ENCODE data around the gene POLR3H.

POLR3H gene

DNA sequence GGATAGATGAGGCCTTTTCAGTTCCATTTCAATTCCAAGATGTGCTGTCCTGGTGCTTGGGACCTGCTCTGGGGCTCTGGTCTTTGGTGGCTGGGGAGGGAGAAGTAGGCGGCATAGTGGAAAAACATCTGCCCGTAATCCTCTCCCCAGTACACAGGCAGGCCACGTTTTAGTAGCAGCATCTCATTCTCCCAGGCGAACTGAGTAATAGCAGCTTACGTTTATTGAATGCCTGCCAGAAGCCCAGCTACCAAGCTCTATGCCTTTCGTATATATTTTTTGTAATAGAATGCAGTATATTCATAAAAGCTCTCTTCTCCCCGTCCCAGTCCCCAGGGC lies 63.9 kb downstream of the POLR3H start:
- DNase-seq, result no peak

DNA sequence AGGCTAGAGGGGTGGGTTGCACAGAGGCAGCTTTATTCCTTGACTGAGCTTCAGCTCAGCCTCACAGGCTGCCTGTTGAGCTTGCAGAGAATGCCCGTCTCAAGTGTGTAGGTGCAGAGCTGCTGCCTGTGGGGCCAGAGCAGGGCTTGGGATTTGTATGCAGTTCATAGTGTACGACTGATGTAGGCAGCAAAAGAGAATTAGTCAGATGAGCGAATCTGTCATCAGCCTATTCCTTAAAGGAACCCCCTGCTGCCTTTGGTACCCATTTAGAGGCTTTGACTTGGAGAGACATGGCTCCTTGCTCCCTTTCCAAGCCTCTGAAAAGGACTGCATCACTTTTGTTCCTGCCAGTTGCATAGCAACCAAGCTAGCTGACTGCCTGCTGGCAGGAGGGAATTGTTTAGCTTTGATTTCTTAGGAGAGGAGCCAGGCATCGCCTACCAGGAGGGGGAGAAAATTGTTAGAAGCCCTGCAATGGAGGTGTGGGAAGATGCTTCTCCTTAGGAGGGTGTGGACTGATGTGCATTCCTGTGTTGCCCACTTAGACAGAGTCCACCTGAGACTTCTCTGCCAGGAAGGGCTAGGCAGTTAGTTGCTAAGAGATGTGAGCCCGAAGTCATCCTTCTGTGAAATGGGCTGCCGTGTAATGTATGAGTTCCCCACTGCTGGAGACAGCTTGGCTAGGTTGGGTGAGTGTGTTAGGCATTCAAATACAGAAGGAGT lies 64.4 kb downstream of the POLR3H start:
- DNase-seq, result no peak

DNA sequence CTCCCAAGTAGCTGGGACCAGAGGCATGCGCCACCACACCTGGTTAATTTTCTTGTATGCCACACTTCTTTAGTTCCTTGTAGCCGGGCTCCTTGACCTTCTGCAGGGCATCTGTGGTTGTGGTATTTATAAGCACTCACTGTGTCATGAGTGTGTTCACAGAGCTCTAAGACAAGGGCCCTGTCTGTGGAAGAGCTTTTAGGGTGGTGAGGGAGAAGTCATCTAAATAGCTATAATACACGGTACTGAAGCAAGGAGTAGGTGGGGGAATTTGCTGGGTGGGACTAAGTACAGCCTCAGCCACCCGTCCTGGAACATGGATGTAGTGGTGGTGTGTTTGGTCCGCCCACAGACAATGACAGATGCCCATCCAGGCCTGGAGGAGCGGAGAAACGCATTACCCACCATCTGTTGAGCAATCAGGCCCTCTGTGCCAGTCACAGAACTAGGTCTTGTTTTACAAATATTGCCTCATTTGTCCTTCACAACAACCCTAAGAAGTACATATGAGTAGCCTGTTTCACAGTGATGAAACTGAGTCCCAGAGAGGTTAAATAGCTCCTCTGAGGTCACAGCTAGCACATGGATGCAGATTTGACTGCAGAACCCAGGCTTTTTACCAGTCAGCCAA lies 65.3 kb downstream of the POLR3H start:
- no peak for DNase-seq

DNA sequence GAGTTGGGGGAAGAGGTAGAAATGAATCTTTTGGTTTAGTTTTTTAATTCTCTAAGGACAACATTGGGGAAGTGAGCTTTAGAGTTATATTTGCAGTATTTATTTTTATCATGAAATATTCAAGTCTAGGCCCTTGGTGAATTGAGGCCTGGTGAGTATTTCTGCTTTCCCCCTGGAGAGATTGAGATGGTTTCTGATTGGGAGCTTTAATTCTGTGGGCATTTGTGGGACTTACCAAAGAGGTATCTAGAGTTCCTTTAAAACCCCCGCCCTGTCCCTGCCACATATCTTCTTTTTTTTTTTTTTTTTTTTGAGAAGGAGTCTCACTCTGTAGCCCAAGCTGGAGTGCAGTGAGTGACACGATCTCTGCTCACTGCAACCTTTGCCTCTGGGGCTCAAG lies 65.8 kb downstream of the POLR3H start:
- DNase-seq, result no peak

Measured in activated CD4-positive, alpha-beta T cell treated with anti-CD3 and anti-CD28 coated beads, Interleukin-2, amount 50 U/mL, for 4 hours (primary cell).